Right ventricle myocardium inferior (tissue), 1 donor: Measurements from ENCODE around the gene TSKS. TPM values are rescaled to one million over a fixed set of nuclear protein-coding genes. Genes with fewer than 3 reads are reported as not detected.

Experiments
- ATAC-seq: fragments of 200-7000 bp; cut with Tn5 transposase; one replicate; pipeline ENCODE4 v1.9.1; 2020; ENCODE audit warnings: mild to moderate bottlenecking, moderate library complexity
- DNase-seq: peaks from one replicate; pipeline ENCODE4 v3.0.0; 2021; ENCODE audit errors: missing footprints
- intact Hi-C: fragments of 100-400 bp; cut with DNase I; formaldehyde crosslinking; loops from one replicate; pipeline ENCODE4 v1.11.0; 2022
- long read RNA-seq: library from polyadenylated mRNA; unstranded; transcript quantifications from one replicate; pipeline ENCODE4 v2.0.0, GENCODE V29; 2021
- total RNA-seq: library from RNA; stranded (reverse); fragmentation: NEBNext Ultra II Directional; extraction: Animal tissue kit (Norgen Biotek cat#: 25700); gene quantifications from one replicate; pipeline ENCODE4 v1.2.1, GENCODE V29; 2021
- donor health status: DM: no; HTN: yes; CAD: no; lungs with severe emphysema.

The TSKS gene
- total RNA-seq = 0.57 TPM
- long read RNA-seq = 0 reads

- DNase-seq (no peak), ATAC-seq (no peak)
- intact Hi-C loops = loop anchor here (5.0 to 10.0 kb wide), 3 partner anchors 71 to 678 kb away; partner anchors contain the start of genes ALDH16A1, CPT1C, PIH1D1 and SNRNP70
Measured at GRCh38 chr19:49763230-49763629, at the start of gene TSKS. TSS of gene TSKS (minus strand) at chr19:49763306. CDS start at chr19:49763247, 59 bp downstream.

- ATAC-seq (no peak), DNase-seq (peak; percentile 37)
- intact Hi-C loops = loop anchor here (2.0 kb wide), 1 partner anchor 38 kb away; the partner anchor contains the start of gene PTOV1
Measured at GRCh38 chr19:49812452-49812996, 49.4 kb upstream of the TSKS start.

- DNase-seq (peak; percentile 14), ATAC-seq (no peak)
- intact Hi-C loops = no loop called here
Measured at GRCh38 chr19:49811328-49811727, 48.2 kb upstream of the TSKS start.

- ATAC-seq = no peak
- intact Hi-C loops = no loop called here
- no peak for DNase-seq
Measured at GRCh38 chr19:49809941-49810389, 46.9 kb upstream of the TSKS start.

- intact Hi-C loops = no loop called here
- ATAC-seq (peak; percentile 43), DNase-seq (peak; percentile 56)
Measured at GRCh38 chr19:49809160-49809940, 46.2 kb upstream of the TSKS start.

GRCh38 chr19:49808711-49809159 lies 45.6 kb upstream of the TSKS start:
- DNase-seq (peak; percentile 97), ATAC-seq (peak; percentile 78)
- intact Hi-C loops = no loop called here

- DNase-seq (peak; percentile 65), ATAC-seq (no peak)
- intact Hi-C loops = no loop called here
Measured at GRCh38 chr19:49807904-49808675, 45.0 kb upstream of the TSKS start.

GRCh38 chr19:49807058-49807903 lies 44.2 kb upstream of the TSKS start:
- intact Hi-C loops = no loop called here
- ATAC-seq (no peak), DNase-seq (peak; percentile 41)

GRCh38 chr19:49806620-49806959 lies 43.5 kb upstream of the TSKS start:
- intact Hi-C loops = no loop called here
- peak; percentile 43 for DNase-seq

GRCh38 chr19:49805822-49806619 lies 42.9 kb upstream of the TSKS start:
- DNase-seq (peak; percentile 14), ATAC-seq (no peak)
- intact Hi-C loops = no loop called here

More at GRCh38 chr19:49806620-49806959, 43.5 kb upstream of the TSKS start:
- no peak for ATAC-seq

GRCh38 chr19:49803529-49803856 lies 40.4 kb upstream of the TSKS start:
- peak; percentile 5 for DNase-seq
- no peak for ATAC-seq
- intact Hi-C loops = no loop called here

- intact Hi-C loops = no loop called here
- no peak for ATAC-seq
- DNase-seq = peak; percentile 56
Measured at GRCh38 chr19:49802836-49803528, 39.9 kb upstream of the TSKS start.

- intact Hi-C loops = no loop called here
- DNase-seq = peak; percentile 94
- peak; percentile 89 for ATAC-seq
Measured at GRCh38 chr19:49801966-49802661, 39.0 kb upstream of the TSKS start.

- no peak for ATAC-seq
- DNase-seq = peak; percentile 73
- intact Hi-C loops = no loop called here
Measured at GRCh38 chr19:49801401-49801888, 38.3 kb upstream of the TSKS start.

GRCh38 chr19:49800771-49801170 lies 37.7 kb upstream of the TSKS start:
- intact Hi-C loops = no loop called here
- DNase-seq = no peak
- ATAC-seq = no peak

- intact Hi-C loops = no loop called here
- no peak for ATAC-seq
- DNase-seq = no peak
Measured at GRCh38 chr19:49799798-49800376, 36.8 kb upstream of the TSKS start.
